Activated CD8-positive, alpha-beta T cell treated with anti-CD3 and anti-CD28 coated beads for 36 hours (primary cell): ENCODE data around the gene LRRC8E. TPM values are rescaled to one million over a fixed set of nuclear protein-coding genes. Genes with fewer than 3 reads are reported as not detected.

ENCODE experiments used
- ATAC-seq: fragments of 200-7000 bp; cut with Tn5 transposase; one replicate; pipeline ENCODE4 v1.10.0; 2021; ENCODE audit warnings: mild to moderate bottlenecking, moderate library complexity
- CTCF ChIA-PET: fragments of 350-600 bp; sonication (Branson Sonifier 250); formaldehyde crosslinking; loops from one replicate; lab custom pipeline; 2021; ENCODE audit warnings: antibody characterized with exemption; lab: Charles Lee
- POLR2A ChIA-PET: fragments of 350-600 bp; sonication (Branson Sonifier 250); formaldehyde crosslinking; loops from one replicate; lab custom pipeline; 2021; ENCODE audit warnings: antibody characterized with exemption; lab: Charles Lee
- DNase-seq: peaks from one replicate; pipeline ENCODE4 v3.0.0-alpha.2; 2020
- H3K27ac Mint-ChIP-seq: one replicate; pipeline ENCODE4 v1.8.0; 2021; ENCODE audit warnings: mild to moderate bottlenecking, mixed read lengths
- H3K27me3 Mint-ChIP-seq: one replicate; pipeline ENCODE4 v1.8.0; 2021; ENCODE audit warnings: mixed read lengths
- H3K36me3 Mint-ChIP-seq: one replicate; pipeline ENCODE4 v1.8.0; 2021; ENCODE audit warnings: low read depth, mixed read lengths
- H3K4me1 Mint-ChIP-seq: one replicate; pipeline ENCODE4 v1.8.0; 2021; ENCODE audit warnings: low read depth, mixed read lengths
- H3K4me3 Mint-ChIP-seq: one replicate; pipeline ENCODE4 v1.8.0; 2021; ENCODE audit warnings: mild to moderate bottlenecking, moderate library complexity, mixed read lengths
- H3K9me3 Mint-ChIP-seq: one replicate; pipeline ENCODE4 v1.8.0; 2021; ENCODE audit warnings: mixed read lengths
- CTCF ChIP-seq: fragments of 200-600 bp; IDR thresholded peaks from one replicate; pipeline ENCODE4 v1.8.0; 2022; ENCODE audit warnings: antibody characterized with exemption, mild to moderate bottlenecking
- intact Hi-C: fragments of 100-400 bp; cut with micrococcal nuclease; formaldehyde crosslinking; loops from one replicate; pipeline ENCODE4 v1.10.0; 2022
- total RNA-seq, 2 experiments: library from RNA; stranded (reverse); gene quantifications; one replicate each; pipeline ENCODE4 v1.2.3, GENCODE V29; 2021

Gene LRRC8E
- total RNA-seq, 2 experiments from 2014 or later, result not detected

- H3K27me3 Mint-ChIP-seq, result peaks cover 14% of the 10 kb centered on the region
- H3K9me3 Mint-ChIP-seq, result no peaks in the 10 kb centered on the region
- ATAC-seq (no peak), DNase-seq (no peak)
- no peak overlapping the region for H3K4me3 Mint-ChIP-seq
- no peak for TF ChIP-seq CTCF
- intact Hi-C loops, result no loop called here
- no peak overlapping the region for H3K27ac Mint-ChIP-seq
- H3K4me1 Mint-ChIP-seq, result peaks cover 16% of the 10 kb centered on the region
- CTCF ChIA-PET, result no interaction called here
- H3K36me3 Mint-ChIP-seq, result peaks cover 19% of the 10 kb centered on the region
- POLR2A ChIA-PET, result interaction anchor here (0.5 kb wide), 1 partner anchor 307 kb away, joined by 3 read pairs; no protein-coding TSS in a partner anchor
Observed at GRCh38 chr19:7912697-7913564, 24.6 kb downstream of the LRRC8E start.

- ChIA-PET POLR2A (interaction anchor here (0.5 kb wide), 1 partner anchor 308 kb away, joined by 3 read pairs; no protein-coding TSS in a partner anchor), CTCF (no interaction called here)
- peaks cover 17% of the 10 kb centered on the region for H3K4me1 Mint-ChIP-seq
- H3K4me3 Mint-ChIP-seq, result no peak overlapping the region
- H3K27me3 Mint-ChIP-seq, result peaks cover 19% of the 10 kb centered on the region
- DNase-seq (no peak), ATAC-seq (no peak)
- no peak overlapping the region for H3K27ac Mint-ChIP-seq
- TF ChIP-seq CTCF, result no peak
- H3K9me3 Mint-ChIP-seq, result no peaks in the 10 kb centered on the region
- peaks cover 19% of the 10 kb centered on the region for H3K36me3 Mint-ChIP-seq
- intact Hi-C loops, result no loop called here
Observed at GRCh38 chr19:7913652-7914051, 25.3 kb downstream of the LRRC8E start.

- POLR2A ChIA-PET, result interaction anchor here (1.0 to 1.2 kb wide), 2 partner anchors 10 to 18 kb away, joined by 3 read pairs; partner anchors contain the start of gene MAP2K7
- CTCF ChIA-PET, result no interaction called here
- no peak overlapping the region for H3K4me3 Mint-ChIP-seq
- no peak overlapping the region for H3K27ac Mint-ChIP-seq
- H3K4me1 Mint-ChIP-seq, result peaks cover 17% of the 10 kb centered on the region
- intact Hi-C loops, result no loop called here
- TF ChIP-seq CTCF, result no peak
- H3K36me3 Mint-ChIP-seq, result peaks cover 19% of the 10 kb centered on the region
- H3K27me3 Mint-ChIP-seq, result peaks cover 19% of the 10 kb centered on the region
- H3K9me3 Mint-ChIP-seq, result no peaks in the 10 kb centered on the region
- ATAC-seq (no peak), DNase-seq (no peak)
Observed at GRCh38 chr19:7914099-7914498, 25.8 kb downstream of the LRRC8E start.

GRCh38 chr19:7914598-7915045 is 26.3 kb downstream of the LRRC8E start, which contains the start of gene TGFBR3L:
Gene TGFBR3L, plus strand, starts transcription at chr19:7914830.
- Mint-ChIP-seq H3K4me1 (peaks cover 20% of the 10 kb centered on the region), H3K36me3 (peaks cover 19% of the 10 kb centered on the region), H3K9me3 (no peaks in the 10 kb centered on the region), H3K27ac (no peak within 1 kb of the TSS), H3K4me3 (peak within 1 kb of the TSS; percentile 53), H3K27me3 (peaks cover 20% of the 10 kb centered on the region)
- POLR2A ChIA-PET, result interaction anchor here (0.6 to 1.2 kb wide), 4 partner anchors 9 to 29 kb away, joined by 3 to 4 read pairs (median 3); partner anchors contain the start of genes MAP2K7 and TIMM44
- no peak for ATAC-seq
- no peak for DNase-seq
- intact Hi-C loops, result no loop called here
- CTCF ChIA-PET, result no interaction called here
- no peak for TF ChIP-seq CTCF
